A673 (cell line): Measurements from ENCODE around the gene UPK1B. TPM values are rescaled to one million over a fixed set of nuclear protein-coding genes. Genes with fewer than 3 reads are reported as not detected.

ENCODE experiments used
- BruUV-seq: library from RNA; stranded (reverse); fragments of 400-500 nt; replicated peaks from 2 replicates; lab custom pipeline; 2021; lab: Mats Ljungman, UMichigan
- CTCF ChIA-PET: fragments of 300-600 bp; sonication (Branson Sonifier 250); formaldehyde crosslinking; loops from one replicate; lab custom pipeline; 2022; ENCODE audit warnings: antibody characterized with exemption; lab: Charles Lee
- POLR2A ChIA-PET: fragments of 300-600 bp; sonication (Branson Sonifier 250); formaldehyde crosslinking; loops from one replicate; lab custom pipeline; 2022; ENCODE audit warnings: antibody characterized with exemption; ENCODE audit not compliant: low non-redundant PET; lab: Charles Lee
- DNase-seq: peaks from one replicate; pipeline ENCODE4 v3.0.0-alpha.2; 2015; ENCODE audit warnings: low spot score
- H3K27ac ChIP-seq: fragments of 200-600 bp; sonication (generic); 2 replicates; pipeline ENCODE4 v1.5.1; 2016; ENCODE audit warnings: mixed run types, low read depth, mild to moderate bottlenecking, mixed read lengths, antibody characterized with exemption, low read length; ENCODE audit not compliant: poor library complexity, severe bottlenecking
- H3K27me3 ChIP-seq: fragments of 200-600 bp; sonication (generic); replicated peaks from 2 replicates; pipeline ENCODE4 v1.6.1; 2017; ENCODE audit warnings: mixed run types, low read depth, mild to moderate bottlenecking, mixed read lengths, antibody characterized with exemption, low read length; ENCODE audit not compliant: insufficient read depth, poor library complexity
- H3K36me3 ChIP-seq: fragments of 200-600 bp; sonication (generic); 2 replicates; pipeline ENCODE4 v1.6.1; 2016; ENCODE audit warnings: mixed run types, mild to moderate bottlenecking, mixed read lengths, antibody characterized with exemption, low read length; ENCODE audit not compliant: insufficient read depth, poor library complexity, severe bottlenecking
- H3K4me1 ChIP-seq: fragments of 200-600 bp; sonication (generic); 2 replicates; pipeline ENCODE4 v1.6.1; 2017; ENCODE audit warnings: mixed run types, mild to moderate bottlenecking, mixed read lengths, antibody characterized with exemption, low read length; ENCODE audit not compliant: insufficient read depth, poor library complexity, severe bottlenecking
- H3K4me3 ChIP-seq: fragments of 200-600 bp; sonication (generic); 2 replicates; pipeline ENCODE4 v1.5.1; 2016; ENCODE audit warnings: low read depth, mixed run types, mild to moderate bottlenecking, mixed read lengths, low read length; ENCODE audit not compliant: poor library complexity, severe bottlenecking
- H3K9me3 ChIP-seq: fragments of 200-600 bp; sonication (generic); 2 replicates; pipeline ENCODE4 v1.6.1; 2016; ENCODE audit warnings: mixed run types, low read depth, mild to moderate bottlenecking, mixed read lengths, antibody characterized with exemption, low read length; ENCODE audit not compliant: poor library complexity, severe bottlenecking
- EZH2 ChIP-seq: fragments of 200-600 bp; sonication (generic); IDR thresholded peaks from 2 replicates; pipeline ENCODE4 v1.6.1; 2017; ENCODE audit warnings: borderline replicate concordance, low read depth, mild to moderate bottlenecking, mixed read lengths, antibody characterized with exemption, low read length; ENCODE audit not compliant: poor library complexity, severe bottlenecking
- intact Hi-C: fragments of 100-400 bp; cut with micrococcal nuclease; formaldehyde crosslinking; loops from one replicate; pipeline ENCODE4 v1.10.0; 2022; ENCODE audit not compliant: unreplicated experiment
- total RNA-seq: library from RNA; stranded (reverse); gene quantifications from 2 replicates; pipeline ENCODE4 v1.2.3, GENCODE V29; 2021
- TF ChIP-seq, protein P1 (sequence below): fragments of 300-800, 200-600 bp; sonication (generic); conservative IDR thresholded peaks from 2 replicates; pipeline ENCODE4 v1.5.1; 2017; ENCODE audit warnings: low read depth, mild to moderate bottlenecking, antibody characterized with exemption, low read length, moderate library complexity, mixed read lengths

The UPK1B gene
- total RNA-seq, 1 experiment from 2014 or later: not detected

DNA sequence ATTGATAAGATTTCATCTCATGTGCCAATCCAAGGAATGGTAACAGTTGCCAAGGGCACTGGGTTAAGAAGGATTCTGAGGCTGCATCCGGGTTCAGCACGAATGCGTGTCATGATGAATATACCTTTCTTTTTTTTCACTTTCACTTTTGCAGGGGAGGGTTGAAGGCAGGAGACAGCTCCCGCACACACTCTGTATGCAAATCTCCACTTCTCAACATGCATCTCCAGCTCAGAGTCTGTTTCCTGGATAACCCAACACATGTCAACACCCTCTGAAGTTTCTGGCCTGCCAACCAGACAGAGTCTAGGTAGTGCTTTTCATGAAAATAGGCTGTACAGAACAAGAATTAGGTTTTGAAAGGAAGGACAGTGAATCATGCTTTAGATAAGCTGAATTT lies 45.7 kb downstream of the UPK1B start:
- no peak for DNase-seq
- no TSS peak for BruUV-seq
- no peak for TF ChIP-seq EZH2
- TF ChIP-seq, protein P1, sequence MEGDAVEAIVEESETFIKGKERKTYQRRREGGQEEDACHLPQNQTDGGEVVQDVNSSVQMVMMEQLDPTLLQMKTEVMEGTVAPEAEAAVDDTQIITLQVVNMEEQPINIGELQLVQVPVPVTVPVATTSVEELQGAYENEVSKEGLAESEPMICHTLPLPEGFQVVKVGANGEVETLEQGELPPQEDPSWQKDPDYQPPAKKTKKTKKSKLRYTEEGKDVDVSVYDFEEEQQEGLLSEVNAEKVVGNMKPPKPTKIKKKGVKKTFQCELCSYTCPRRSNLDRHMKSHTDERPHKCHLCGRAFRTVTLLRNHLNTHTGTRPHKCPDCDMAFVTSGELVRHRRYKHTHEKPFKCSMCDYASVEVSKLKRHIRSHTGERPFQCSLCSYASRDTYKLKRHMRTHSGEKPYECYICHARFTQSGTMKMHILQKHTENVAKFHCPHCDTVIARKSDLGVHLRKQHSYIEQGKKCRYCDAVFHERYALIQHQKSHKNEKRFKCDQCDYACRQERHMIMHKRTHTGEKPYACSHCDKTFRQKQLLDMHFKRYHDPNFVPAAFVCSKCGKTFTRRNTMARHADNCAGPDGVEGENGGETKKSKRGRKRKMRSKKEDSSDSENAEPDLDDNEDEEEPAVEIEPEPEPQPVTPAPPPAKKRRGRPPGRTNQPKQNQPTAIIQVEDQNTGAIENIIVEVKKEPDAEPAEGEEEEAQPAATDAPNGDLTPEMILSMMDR: no peak
- H3K4me3 ChIP-seq: no peak overlapping the region
- ChIA-PET POLR2A (no interaction called here), CTCF (no interaction called here)
- no peaks in the 10 kb centered on the region for H3K27me3 ChIP-seq
- H3K27ac ChIP-seq: no peak overlapping the region
- H3K9me3 ChIP-seq: no peaks in the 10 kb centered on the region
- peaks cover 8% of the 10 kb centered on the region for H3K36me3 ChIP-seq
- intact Hi-C loops: no loop called here
- no peaks in the 10 kb centered on the region for H3K4me1 ChIP-seq

DNA sequence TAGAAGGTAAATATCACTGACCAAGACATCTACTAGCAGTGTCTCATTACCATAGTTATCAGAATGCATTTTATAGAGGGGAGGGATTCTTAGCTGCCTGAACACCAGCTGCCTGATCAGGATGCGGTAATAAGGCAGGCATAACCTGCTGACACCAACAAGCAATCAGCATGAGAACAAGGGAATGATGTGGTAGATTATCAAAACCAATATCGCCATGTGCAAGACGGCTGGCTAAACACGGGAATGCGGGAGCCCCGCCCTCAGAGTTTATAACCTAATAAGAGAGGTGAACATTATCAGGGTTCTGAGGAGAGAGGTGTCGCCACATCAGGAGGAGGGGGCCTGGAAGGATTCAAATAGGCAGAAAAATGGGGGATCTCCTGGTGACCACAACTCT lies 46.8 kb downstream of the UPK1B start:
- no peak overlapping the region for H3K4me3 ChIP-seq
- CTCF ChIA-PET: no interaction called here
- H3K27ac ChIP-seq: no peak overlapping the region
- no peak for DNase-seq
- H3K27me3 ChIP-seq: no peaks in the 10 kb centered on the region
- no peaks in the 10 kb centered on the region for H3K4me1 ChIP-seq
- peaks cover 8% of the 10 kb centered on the region for H3K36me3 ChIP-seq
- H3K9me3 ChIP-seq: no peaks in the 10 kb centered on the region
- POLR2A ChIA-PET: no interaction called here
- intact Hi-C loops: no loop called here
- no TSS peak for BruUV-seq
- TF ChIP-seq, protein P1: no peak
- no peak for TF ChIP-seq EZH2

DNA sequence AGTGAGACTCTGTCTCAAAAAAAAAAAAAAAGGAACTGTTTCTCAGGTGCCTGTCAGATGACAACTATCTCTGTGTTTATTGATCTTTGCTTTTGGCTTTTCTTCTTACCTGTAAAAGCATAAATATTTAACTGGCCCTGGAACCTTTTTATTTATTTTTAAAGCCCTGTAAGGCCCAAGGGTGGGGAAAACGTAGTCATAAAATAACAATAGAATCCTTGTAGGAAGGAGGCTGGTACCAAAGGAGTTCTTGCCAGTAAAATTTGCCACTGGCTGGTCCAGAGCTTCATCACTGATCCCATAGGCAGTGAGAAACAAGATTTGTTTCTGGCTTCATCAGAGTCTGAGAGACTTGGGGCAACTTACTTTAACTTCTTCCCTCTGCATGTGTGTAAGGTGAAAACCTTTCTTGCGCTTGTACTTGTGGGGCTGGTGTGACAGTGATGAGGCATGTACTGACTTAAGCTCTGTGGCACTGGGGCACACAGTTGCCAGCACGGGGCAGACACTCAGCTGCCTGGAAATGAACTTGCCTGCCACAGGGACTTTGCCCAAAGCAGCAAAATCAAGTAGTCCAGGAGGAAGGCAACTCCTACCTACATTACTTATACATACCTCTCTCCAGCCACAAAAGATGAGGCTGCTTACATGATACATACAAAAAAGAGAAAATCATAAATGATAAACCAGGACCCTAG lies 47.7 kb downstream of the UPK1B start:
- ChIA-PET POLR2A (no interaction called here), CTCF (no interaction called here)
- DNase-seq: no peak
- Histone ChIP-seq H3K27me3 (no peaks in the 10 kb centered on the region), H3K4me1 (no peaks in the 10 kb centered on the region), H3K36me3 (peaks cover 10% of the 10 kb centered on the region), H3K4me3 (no peak overlapping the region), H3K27ac (no peak overlapping the region), H3K9me3 (no peaks in the 10 kb centered on the region)
- BruUV-seq: no TSS peak
- intact Hi-C loops: no loop called here
- no peak for TF ChIP-seq EZH2
- TF ChIP-seq, protein P1: no peak
